Ishikawa (cell line): ENCODE results near the gene ERC1.

Source experiments
- CEBPB ChIP-seq: IDR thresholded peaks from 2 replicates; pipeline ENCODE4 v1.6.1; 2012
- CREB1 ChIP-seq: IDR thresholded peaks from 2 replicates; pipeline ENCODE4 v1.6.1; 2012; ENCODE audit warnings: low read depth
- EGR1 ChIP-seq: IDR thresholded peaks from 2 replicates; pipeline ENCODE4 v1.6.1; 2012
- EP300 ChIP-seq: IDR thresholded peaks from 2 replicates; pipeline ENCODE4 v1.6.1; 2012; ENCODE audit warnings: borderline replicate concordance
- FOXM1 ChIP-seq: IDR thresholded peaks from 2 replicates; pipeline ENCODE4 v1.6.1; 2012; ENCODE audit warnings: low read depth, borderline replicate concordance
- MAX ChIP-seq: IDR thresholded peaks from 2 replicates; pipeline ENCODE4 v1.6.1; 2012
- NFIC ChIP-seq: IDR thresholded peaks from 2 replicates; pipeline ENCODE4 v1.6.1; 2012
- RAD21 ChIP-seq: IDR thresholded peaks from 2 replicates; pipeline ENCODE4 v1.6.1; 2012; ENCODE audit warnings: low read depth
- REST ChIP-seq: IDR thresholded peaks from 2 replicates; pipeline ENCODE4 v1.6.1; 2012; ENCODE audit warnings: low read depth, mild to moderate bottlenecking
- TAF1 ChIP-seq: IDR thresholded peaks from 2 replicates; pipeline ENCODE4 v1.6.1; 2012; ENCODE audit warnings: low read depth, mild to moderate bottlenecking
- TCF12 ChIP-seq: IDR thresholded peaks from 2 replicates; pipeline ENCODE4 v1.6.1; 2012; ENCODE audit warnings: low read depth
- TEAD4 ChIP-seq: IDR thresholded peaks from 2 replicates; pipeline ENCODE4 v1.6.1; 2012
- USF1 ChIP-seq: IDR thresholded peaks from 2 replicates; pipeline ENCODE4 v1.6.1; 2012
- YY1 ChIP-seq: IDR thresholded peaks from 2 replicates; pipeline ENCODE4 v1.6.1; 2012; ENCODE audit warnings: low read depth
- ZBTB7A ChIP-seq: IDR thresholded peaks from 2 replicates; pipeline ENCODE4 v1.6.1; 2012; ENCODE audit warnings: low read depth

Gene ERC1

GRCh38 chr12:1205512-1206060 lies 214.6 kb downstream of the ERC1 start:
- TF ChIP-seq TEAD4 (no peak), ZBTB7A (no peak), USF1 (no peak), CEBPB (no peak), MAX (no peak), RAD21 (no peak), REST (no peak), TAF1 (no peak), YY1 (no peak), EP300 (no peak), FOXM1 (no peak), CREB1 (no peak), NFIC (no peak), TCF12 (no peak), EGR1 (no peak)

GRCh38 chr12:1206118-1206734 lies 215.2 kb downstream of the ERC1 start:
- TF ChIP-seq TEAD4 (no peak), ZBTB7A (no peak), NFIC (no peak)

GRCh38 chr12:1207276-1207675 lies 216.3 kb downstream of the ERC1 start:
- TF ChIP-seq USF1 (no peak), MAX (no peak), TAF1 (no peak), TEAD4 (no peak), EP300 (no peak), RAD21 (no peak), REST (no peak), FOXM1 (no peak), CEBPB (no peak), CREB1 (no peak), EGR1 (no peak), YY1 (no peak), TCF12 (no peak), ZBTB7A (no peak), NFIC (no peak)

- no peak for TF ChIP-seq TCF12
- no peak for TF ChIP-seq EP300
- no peak for TF ChIP-seq TEAD4
- TF ChIP-seq RAD21, result no peak
- TF ChIP-seq CREB1, result no peak
- no peak for TF ChIP-seq FOXM1
- TF ChIP-seq YY1, result no peak
Measured at GRCh38 chr12:1212526-1212925, 221.5 kb downstream of the ERC1 start.

GRCh38 chr12:1213205-1213604 lies 222.2 kb downstream of the ERC1 start:
- no peak for TF ChIP-seq CREB1
- no peak for TF ChIP-seq USF1
- no peak for TF ChIP-seq RAD21
- no peak for TF ChIP-seq FOXM1
- TF ChIP-seq EP300, result no peak
- TF ChIP-seq TAF1, result no peak
- no peak for TF ChIP-seq TCF12
- TF ChIP-seq NFIC, result no peak
- TF ChIP-seq CEBPB, result no peak
- no peak for TF ChIP-seq EGR1
- TF ChIP-seq YY1, result no peak
- no peak for TF ChIP-seq MAX
- TF ChIP-seq REST, result no peak
- no peak for TF ChIP-seq ZBTB7A
- no peak for TF ChIP-seq TEAD4
